ENCODE results near the gene ZRANB3. TPM values are rescaled to one million over a fixed set of nuclear protein-coding genes. Genes with fewer than 3 reads are reported as not detected.
"Not testable (repeated sequence)": the region's sequence is repeated elsewhere in the genome, so short reads cannot be mapped to it uniquely, and the experiment has no call there.

The ZRANB3 gene
- total and polyA plus RNA-seq, 2 donors (not counting 1 experiment from before 2014, with no cell fraction given): 4.8 to 7.4 TPM

DNA sequence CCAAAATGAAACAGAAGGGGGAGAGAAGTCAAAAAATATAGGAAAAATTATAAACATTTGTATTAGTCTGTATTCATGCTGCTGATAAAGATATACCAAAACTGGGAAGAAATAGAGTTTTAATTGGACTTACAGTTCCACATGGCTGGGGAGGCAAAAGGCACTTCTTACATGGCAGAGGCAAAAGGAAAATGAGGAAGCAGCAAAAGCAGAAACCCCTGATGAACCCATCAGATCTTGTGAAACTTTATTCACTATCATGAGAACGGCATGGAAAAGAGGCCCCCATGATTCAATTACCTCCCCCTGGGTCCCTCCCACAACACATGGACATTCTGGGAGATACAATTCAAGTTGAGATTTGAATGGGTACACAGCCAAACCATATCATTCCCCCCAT, 79.1 kb downstream of the ZRANB3 start:
- H3K79me2 ChIP-seq (ENCODE audit: control insufficient read depth, insufficient read depth, low read length): no peaks in the 10 kb centered on the region
- no peak overlapping the region for H3K4me3 ChIP-seq (replicated peaks in 1 of 4; ENCODE audit: control extremely low read depth in 1 of 4, insufficient read depth in 1 of 4, low read depth in 3 of 4, low read length in 4 of 4)
- DNase-seq (ENCODE audit: low read depth in 2 of 2): no peak
- H3K4me2 ChIP-seq (ENCODE audit: extremely low read depth, insufficient read depth, low read length): no peak overlapping the region
- no peaks in the 10 kb centered on the region for H3K4me1 ChIP-seq (ENCODE audit: control insufficient read depth, extremely low read depth, insufficient read depth, low read length)
- H3K27me3 ChIP-seq (ENCODE audit: control insufficient read depth, insufficient read depth, low read length): no peaks in the 10 kb centered on the region
- H3K9me3 ChIP-seq (ENCODE audit: control insufficient read depth, insufficient read depth, low read depth, low read length): no peaks in the 10 kb centered on the region
- TF ChIP-seq, protein P1, sequence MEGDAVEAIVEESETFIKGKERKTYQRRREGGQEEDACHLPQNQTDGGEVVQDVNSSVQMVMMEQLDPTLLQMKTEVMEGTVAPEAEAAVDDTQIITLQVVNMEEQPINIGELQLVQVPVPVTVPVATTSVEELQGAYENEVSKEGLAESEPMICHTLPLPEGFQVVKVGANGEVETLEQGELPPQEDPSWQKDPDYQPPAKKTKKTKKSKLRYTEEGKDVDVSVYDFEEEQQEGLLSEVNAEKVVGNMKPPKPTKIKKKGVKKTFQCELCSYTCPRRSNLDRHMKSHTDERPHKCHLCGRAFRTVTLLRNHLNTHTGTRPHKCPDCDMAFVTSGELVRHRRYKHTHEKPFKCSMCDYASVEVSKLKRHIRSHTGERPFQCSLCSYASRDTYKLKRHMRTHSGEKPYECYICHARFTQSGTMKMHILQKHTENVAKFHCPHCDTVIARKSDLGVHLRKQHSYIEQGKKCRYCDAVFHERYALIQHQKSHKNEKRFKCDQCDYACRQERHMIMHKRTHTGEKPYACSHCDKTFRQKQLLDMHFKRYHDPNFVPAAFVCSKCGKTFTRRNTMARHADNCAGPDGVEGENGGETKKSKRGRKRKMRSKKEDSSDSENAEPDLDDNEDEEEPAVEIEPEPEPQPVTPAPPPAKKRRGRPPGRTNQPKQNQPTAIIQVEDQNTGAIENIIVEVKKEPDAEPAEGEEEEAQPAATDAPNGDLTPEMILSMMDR (conservative IDR thresholded peaks at IDR 0.05 in 1 of 2, IDR thresholded peaks at IDR 0.05 in 1 of 2; ENCODE audit: low read depth in 1 of 2, low read length in 2 of 2): no peak
- TF ChIP-seq EZH2 (IDR thresholded peaks at IDR 0.05; ENCODE audit: low read length, missing control alignments): no peak
- H4K20me1 ChIP-seq (ENCODE audit: control insufficient read depth, extremely low read depth, insufficient read depth, low read length): no peaks in the 10 kb centered on the region
- H3K9ac ChIP-seq (ENCODE audit: insufficient read depth, low read length): no peak overlapping the region
- H3K27ac ChIP-seq (ENCODE audit: insufficient read depth, low read length): no peak overlapping the region
- H3K36me3 ChIP-seq (ENCODE audit: control insufficient read depth, insufficient read depth, low read length): no peaks in the 10 kb centered on the region
- no peak overlapping the region for H2AFZ ChIP-seq (ENCODE audit: low read length)

DNA sequence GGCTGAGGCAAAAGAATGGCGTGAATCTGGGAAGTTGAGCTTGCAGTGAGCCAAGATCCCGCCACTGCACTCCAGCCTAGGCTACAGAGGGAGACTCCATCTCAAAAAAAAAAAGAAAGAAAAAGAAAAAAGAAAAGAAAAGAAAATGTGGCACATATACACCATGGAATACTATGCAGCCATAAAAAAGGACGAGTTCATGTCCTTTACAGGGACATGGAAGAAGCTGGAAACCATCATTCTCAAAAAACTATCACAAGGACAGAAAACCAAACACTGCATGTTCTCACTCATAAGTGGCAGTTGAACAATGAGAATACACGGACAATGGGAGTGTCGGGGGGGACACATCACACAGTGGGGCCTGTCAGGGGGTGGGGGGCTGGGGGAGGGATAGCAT, 88.0 kb downstream of the ZRANB3 start:
- not testable (repeated sequence) for H4K20me1 ChIP-seq (ENCODE audit: control insufficient read depth, extremely low read depth, insufficient read depth, low read length); H3K4me2 ChIP-seq (ENCODE audit: extremely low read depth, insufficient read depth, low read length); H2AFZ ChIP-seq (ENCODE audit: low read length); H3K27me3 ChIP-seq (ENCODE audit: control insufficient read depth, insufficient read depth, low read length); H3K27ac ChIP-seq (ENCODE audit: insufficient read depth, low read length); H3K9ac ChIP-seq (ENCODE audit: insufficient read depth, low read length); H3K9me3 ChIP-seq (ENCODE audit: control insufficient read depth, insufficient read depth, low read depth, low read length); DNase-seq (ENCODE audit: low read depth in 2 of 2); H3K4me1 ChIP-seq (ENCODE audit: control insufficient read depth, extremely low read depth, insufficient read depth, low read length); H3K36me3 ChIP-seq (ENCODE audit: control insufficient read depth, insufficient read depth, low read length); H3K4me3 ChIP-seq (replicated peaks in 1 of 4; ENCODE audit: control extremely low read depth in 1 of 4, insufficient read depth in 1 of 4, low read depth in 3 of 4, low read length in 4 of 4); H3K79me2 ChIP-seq (ENCODE audit: control insufficient read depth, insufficient read depth, low read length)

DNA sequence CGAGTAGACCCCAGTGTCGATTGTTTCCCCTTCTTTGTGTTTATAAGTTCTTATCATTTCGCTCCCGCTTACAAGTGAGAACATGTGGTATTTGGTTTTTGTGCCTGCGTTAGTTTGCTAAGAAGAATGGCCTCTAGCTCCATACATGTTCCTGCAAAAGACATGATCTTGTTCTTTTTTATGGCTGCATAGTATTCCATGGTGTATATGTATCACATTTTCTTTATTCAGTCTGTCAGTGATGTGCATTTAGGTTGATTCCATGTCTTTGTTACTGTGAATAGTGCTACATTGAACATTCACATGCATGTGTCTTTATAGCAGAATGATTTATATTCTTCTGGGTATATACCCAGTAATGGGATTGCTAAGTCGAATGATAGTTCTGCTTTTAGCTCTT, 95.9 kb downstream of the ZRANB3 start:
- not testable (repeated sequence) for H3K36me3 ChIP-seq (ENCODE audit: control insufficient read depth, insufficient read depth, low read length); H3K27ac ChIP-seq (ENCODE audit: insufficient read depth, low read length); H3K79me2 ChIP-seq (ENCODE audit: control insufficient read depth, insufficient read depth, low read length); H3K4me3 ChIP-seq (replicated peaks in 1 of 4; ENCODE audit: control extremely low read depth in 1 of 4, insufficient read depth in 1 of 4, low read depth in 3 of 4, low read length in 4 of 4); H3K9me3 ChIP-seq (ENCODE audit: control insufficient read depth, insufficient read depth, low read depth, low read length); H3K4me2 ChIP-seq (ENCODE audit: extremely low read depth, insufficient read depth, low read length); H2AFZ ChIP-seq (ENCODE audit: low read length); H3K4me1 ChIP-seq (ENCODE audit: control insufficient read depth, extremely low read depth, insufficient read depth, low read length); H3K27me3 ChIP-seq (ENCODE audit: control insufficient read depth, insufficient read depth, low read length); DNase-seq (ENCODE audit: low read depth in 2 of 2); H3K9ac ChIP-seq (ENCODE audit: insufficient read depth, low read length); H4K20me1 ChIP-seq (ENCODE audit: control insufficient read depth, extremely low read depth, insufficient read depth, low read length)

DNA sequence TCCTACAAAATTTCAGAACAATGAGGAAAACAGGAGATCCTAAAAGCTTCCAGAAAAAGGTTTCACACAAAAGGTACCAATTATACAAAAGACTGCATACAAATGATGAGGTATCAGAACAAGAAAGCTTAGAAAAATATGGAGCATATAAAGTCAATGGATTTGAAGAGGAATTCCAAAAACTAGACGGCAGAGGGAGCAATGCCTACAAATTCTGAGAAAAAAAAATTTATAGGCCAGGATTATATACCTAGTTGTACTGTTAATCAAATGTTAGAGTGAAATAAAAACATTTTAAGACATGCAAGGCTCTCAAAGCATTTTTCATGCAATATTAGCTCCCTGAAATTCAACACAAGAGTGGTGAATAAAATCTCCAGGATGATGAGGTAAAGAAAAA, 106.2 kb downstream of the ZRANB3 start:
- Histone ChIP-seq H3K9me3 (ENCODE audit: control insufficient read depth, insufficient read depth, low read depth, low read length) (no peaks in the 10 kb centered on the region), H3K79me2 (ENCODE audit: control insufficient read depth, insufficient read depth, low read length) (no peaks in the 10 kb centered on the region), H2AFZ (ENCODE audit: low read length) (no peak overlapping the region), H3K4me1 (ENCODE audit: control insufficient read depth, extremely low read depth, insufficient read depth, low read length) (no peaks in the 10 kb centered on the region), H3K36me3 (ENCODE audit: control insufficient read depth, insufficient read depth, low read length) (no peaks in the 10 kb centered on the region), H3K27me3 (ENCODE audit: control insufficient read depth, insufficient read depth, low read length) (no peaks in the 10 kb centered on the region), H3K4me2 (ENCODE audit: extremely low read depth, insufficient read depth, low read length) (no peak overlapping the region), H3K4me3 (replicated peaks in 1 of 4; ENCODE audit: control extremely low read depth in 1 of 4, insufficient read depth in 1 of 4, low read depth in 3 of 4, low read length in 4 of 4) (no peak overlapping the region), H4K20me1 (ENCODE audit: control insufficient read depth, extremely low read depth, insufficient read depth, low read length) (no peaks in the 10 kb centered on the region), H3K27ac (ENCODE audit: insufficient read depth, low read length) (no peak overlapping the region), H3K9ac (ENCODE audit: insufficient read depth, low read length) (no peak overlapping the region)
- TF ChIP-seq, protein P1 (conservative IDR thresholded peaks at IDR 0.05 in 1 of 2, IDR thresholded peaks at IDR 0.05 in 1 of 2; ENCODE audit: low read depth in 1 of 2, low read length in 2 of 2): no peak
- DNase-seq (ENCODE audit: low read depth in 2 of 2): no peak
